Cardiac muscle cell (in vitro differentiated cells and primary cell): ENCODE measurements around the gene SH3PXD2A. TPM values are rescaled to one million over a fixed set of nuclear protein-coding genes. Genes with fewer than 3 reads are reported as not detected.

Experiments
- DNase-seq, 2 donors: peaks; one replicate each; pipeline versions ENCODE4 v3.0.0 to v3.0.0-alpha.2; 2010 to 2017; ENCODE audit warnings: low read depth in 1 of 2, low spot score in 1 of 2
- H3K27ac ChIP-seq: fragments of 200-600 bp; sonication (generic); 2 replicates; pipeline ENCODE4 v1.5.1; 2016
- H3K27me3 ChIP-seq: fragments of 200-600 bp; sonication (generic); 2 replicates; pipeline ENCODE4 v1.6.0; 2016; ENCODE audit warnings: control low read depth
- H3K36me3 ChIP-seq: fragments of 200-600 bp; sonication (generic); 2 replicates; pipeline ENCODE4 v1.5.1; 2016; ENCODE audit warnings: control low read depth
- H3K4me1 ChIP-seq: fragments of 200-600 bp; sonication (generic); 2 replicates; pipeline ENCODE4 v1.8.1; 2017; ENCODE audit warnings: low read depth, mild to moderate bottlenecking, mixed run types
- H3K4me3 ChIP-seq: fragments of 200-600 bp; sonication (generic); 2 replicates; pipeline ENCODE4 v1.5.1; 2016; ENCODE audit warnings: mild to moderate bottlenecking
- H3K9me3 ChIP-seq: fragments of 200-600 bp; sonication (generic); 2 replicates; pipeline ENCODE4 v1.5.1; 2017; ENCODE audit warnings: low read depth, mild to moderate bottlenecking, control low read depth
- polyA plus RNA-seq: library from polyadenylated mRNA; unstranded; fragments of >200 nt; fragmentation: Nextera tagmentation; extraction: Ambion mirVana; gene quantifications from 2 replicates; pipeline ENCODE4 v1.2.1, GENCODE V29; 2016
- total RNA-seq: library from RNA; depleted of rRNA; stranded (reverse); fragments of >200 nt; gene quantifications from 2 replicates; pipeline ENCODE4 v1.2.3, GENCODE V29; 2016
- TF ChIP-seq, protein P1 (sequence below): IDR thresholded peaks from 2 replicates; pipeline ENCODE4 v1.5.1; 2012; ENCODE audit warnings: low read depth, mild to moderate bottlenecking, low read length

SH3PXD2A gene
- total and polyA plus RNA-seq, 2 experiments from 2014 or later: 32.2 to 75.9 TPM

DNA sequence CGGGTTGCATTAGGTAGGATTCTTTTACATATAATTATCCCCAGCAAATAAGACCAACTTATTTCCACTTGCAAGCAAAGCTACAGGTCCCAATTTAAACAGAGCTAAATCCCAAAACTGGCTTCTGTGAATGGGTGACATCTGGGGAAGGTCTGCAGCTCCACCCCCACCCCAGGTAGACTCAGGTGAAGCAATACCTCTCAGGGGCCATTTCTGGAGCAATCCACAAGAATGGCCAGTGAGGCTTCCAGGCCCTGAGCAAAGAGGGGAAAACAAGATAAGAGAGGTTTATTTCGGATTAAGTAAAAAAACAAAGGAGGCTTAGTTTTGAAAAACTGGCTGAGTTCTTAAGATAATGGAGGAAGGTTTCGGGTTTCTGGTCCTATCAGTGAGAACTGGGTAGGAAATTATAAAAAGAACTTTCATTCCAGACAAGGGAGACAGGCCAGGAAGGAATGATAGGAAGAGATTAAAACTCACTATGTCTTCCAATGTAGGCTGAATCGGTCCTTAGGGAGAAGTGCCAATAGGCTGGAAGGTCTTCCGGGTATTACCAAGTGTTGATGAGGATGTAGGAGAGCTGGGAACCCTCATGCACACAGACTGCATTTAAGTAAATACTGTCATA is 25.4 kb downstream of the SH3PXD2A start:
- DNase-seq: peak in 1 of 2 donors; percentile 66
- TF ChIP-seq, protein P1, sequence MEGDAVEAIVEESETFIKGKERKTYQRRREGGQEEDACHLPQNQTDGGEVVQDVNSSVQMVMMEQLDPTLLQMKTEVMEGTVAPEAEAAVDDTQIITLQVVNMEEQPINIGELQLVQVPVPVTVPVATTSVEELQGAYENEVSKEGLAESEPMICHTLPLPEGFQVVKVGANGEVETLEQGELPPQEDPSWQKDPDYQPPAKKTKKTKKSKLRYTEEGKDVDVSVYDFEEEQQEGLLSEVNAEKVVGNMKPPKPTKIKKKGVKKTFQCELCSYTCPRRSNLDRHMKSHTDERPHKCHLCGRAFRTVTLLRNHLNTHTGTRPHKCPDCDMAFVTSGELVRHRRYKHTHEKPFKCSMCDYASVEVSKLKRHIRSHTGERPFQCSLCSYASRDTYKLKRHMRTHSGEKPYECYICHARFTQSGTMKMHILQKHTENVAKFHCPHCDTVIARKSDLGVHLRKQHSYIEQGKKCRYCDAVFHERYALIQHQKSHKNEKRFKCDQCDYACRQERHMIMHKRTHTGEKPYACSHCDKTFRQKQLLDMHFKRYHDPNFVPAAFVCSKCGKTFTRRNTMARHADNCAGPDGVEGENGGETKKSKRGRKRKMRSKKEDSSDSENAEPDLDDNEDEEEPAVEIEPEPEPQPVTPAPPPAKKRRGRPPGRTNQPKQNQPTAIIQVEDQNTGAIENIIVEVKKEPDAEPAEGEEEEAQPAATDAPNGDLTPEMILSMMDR: no peak
- Histone ChIP-seq H3K4me1 (peaks cover 52% of the 10 kb centered on the region), H3K36me3 (no peaks in the 10 kb centered on the region), H3K27ac (peak overlapping the region; percentile 44), H3K27me3 (no peaks in the 10 kb centered on the region), H3K4me3 (no peak overlapping the region), H3K9me3 (no peaks in the 10 kb centered on the region)

DNA sequence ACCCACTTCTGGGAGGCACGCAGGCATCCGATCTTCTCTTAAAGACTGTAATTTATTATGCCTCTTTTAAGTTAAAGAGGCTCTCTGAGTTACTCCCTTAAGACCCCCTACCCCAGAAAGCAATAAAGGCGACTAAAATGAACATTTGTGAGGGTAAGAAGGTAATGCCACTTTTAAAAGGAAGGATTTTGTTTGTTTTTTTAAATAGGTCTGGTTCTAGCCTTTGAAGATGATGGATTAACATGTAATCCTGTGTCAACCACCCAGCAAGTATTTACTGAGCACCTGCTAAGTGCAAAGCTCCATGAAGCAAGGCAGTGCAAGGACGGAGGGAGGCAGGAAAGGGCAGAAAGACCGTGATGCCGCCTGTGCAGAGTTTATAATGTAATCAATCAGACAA is 26.1 kb downstream of the SH3PXD2A start:
- TF ChIP-seq, protein P1: no peak
- no peaks in the 10 kb centered on the region for H3K27me3 ChIP-seq
- no peaks in the 10 kb centered on the region for H3K9me3 ChIP-seq
- H3K36me3 ChIP-seq: no peaks in the 10 kb centered on the region
- no peak for DNase-seq
- peaks cover 52% of the 10 kb centered on the region for H3K4me1 ChIP-seq
- H3K4me3 ChIP-seq: no peak overlapping the region
- H3K27ac ChIP-seq: peak overlapping the region; percentile 44

DNA sequence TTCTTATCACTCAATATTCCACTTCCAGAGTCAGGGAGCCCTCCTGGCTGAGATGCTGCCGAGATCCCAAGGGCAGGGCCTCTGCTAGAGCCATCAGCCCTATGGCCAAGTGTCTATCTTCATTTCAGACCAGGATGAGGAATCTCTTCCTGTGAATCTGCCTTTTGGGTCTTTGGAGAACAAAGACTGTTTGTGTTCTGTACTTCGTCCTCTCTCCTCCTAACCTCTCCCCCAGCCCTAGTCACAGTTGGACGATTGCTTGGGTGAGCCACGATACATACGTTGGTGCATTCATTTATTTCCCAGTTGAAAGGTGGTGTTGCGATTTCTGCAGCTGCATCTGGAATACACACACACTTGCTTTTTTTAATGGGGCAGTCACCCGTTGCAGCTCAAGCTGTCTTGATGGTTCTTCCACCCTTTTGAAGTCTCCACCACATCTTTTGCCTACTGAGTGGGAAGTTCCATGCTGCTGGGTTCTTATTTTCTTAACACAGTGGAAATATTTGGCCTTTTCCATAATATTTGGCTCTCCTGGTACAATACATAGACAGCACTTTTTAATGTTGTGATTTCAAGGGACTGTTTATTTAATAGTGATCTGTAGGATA is 26.7 kb downstream of the SH3PXD2A start:
- DNase-seq: no peak
- H3K4me1 ChIP-seq: peaks cover 52% of the 10 kb centered on the region

DNA sequence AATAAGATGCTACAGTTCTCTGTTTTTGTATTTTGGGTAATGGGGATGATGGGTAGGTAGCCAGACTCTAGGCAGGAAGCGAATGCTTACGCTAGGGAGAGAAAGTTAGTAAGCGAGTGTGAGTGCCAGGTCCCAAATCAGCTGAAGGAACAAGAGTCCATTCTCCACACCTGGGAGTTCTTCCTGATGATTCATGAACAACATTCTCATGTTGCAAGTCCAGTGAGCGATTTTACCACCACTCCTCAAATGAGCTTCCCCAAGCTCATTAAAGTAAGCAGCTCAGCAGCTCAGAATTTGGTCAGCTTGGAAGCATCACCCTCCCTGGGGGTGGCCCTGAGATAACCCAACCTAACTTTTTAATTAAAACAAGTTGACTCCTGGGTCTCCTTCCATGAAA is 27.3 kb downstream of the SH3PXD2A start:
- Histone ChIP-seq H3K27me3 (no peaks in the 10 kb centered on the region), H3K4me3 (no peak overlapping the region), H3K4me1 (peaks cover 49% of the 10 kb centered on the region), H3K27ac (no peak overlapping the region), H3K36me3 (no peaks in the 10 kb centered on the region), H3K9me3 (no peaks in the 10 kb centered on the region)
- no peak for DNase-seq
- TF ChIP-seq, protein P1: no peak

More for the DNA sequence above, 26.7 kb downstream of the SH3PXD2A start:
- H3K27me3 ChIP-seq: no peaks in the 10 kb centered on the region
- H3K4me3 ChIP-seq: no peak overlapping the region
- H3K9me3 ChIP-seq: no peaks in the 10 kb centered on the region
- H3K27ac ChIP-seq: peak overlapping the region; percentile 22
- H3K36me3 ChIP-seq: no peaks in the 10 kb centered on the region
- TF ChIP-seq, protein P1: no peak

DNA sequence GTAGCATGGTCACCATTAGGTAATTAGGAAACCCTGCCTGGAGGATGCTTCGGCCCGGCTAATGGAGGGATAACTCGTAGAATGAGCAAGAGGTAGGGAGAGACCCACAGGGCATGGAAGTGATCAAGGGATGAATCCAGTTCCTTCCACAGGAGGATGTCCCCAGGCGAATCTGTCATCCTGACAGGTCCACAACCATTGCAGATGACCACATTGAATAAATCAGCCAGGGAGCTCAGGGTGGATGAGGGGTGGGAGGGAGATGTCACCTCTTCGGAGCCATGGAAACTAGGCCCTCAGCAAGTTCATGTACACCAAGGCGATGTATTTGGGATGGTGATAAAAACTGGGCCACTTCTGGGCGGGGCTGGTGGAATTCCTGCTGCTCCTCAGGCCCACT is 28.5 kb downstream of the SH3PXD2A start:
- no peaks in the 10 kb centered on the region for H3K27me3 ChIP-seq
- H3K36me3 ChIP-seq: no peaks in the 10 kb centered on the region
- DNase-seq: no peak
- no peaks in the 10 kb centered on the region for H3K9me3 ChIP-seq
- TF ChIP-seq, protein P1: no peak
- peaks cover 57% of the 10 kb centered on the region for H3K4me1 ChIP-seq
- H3K27ac ChIP-seq: no peak overlapping the region
- H3K4me3 ChIP-seq: no peak overlapping the region
